NCI-H1436 (cell line): ENCODE measurements around the gene OR8J3.
"Not testable (repeated sequence)": the region's sequence is repeated elsewhere in the genome, so short reads cannot be mapped to it uniquely, and the experiment has no call there.

Experiments
- DNase-seq: peaks from one replicate; lab custom pipeline; 2025; lab: John Stamatoyannopoulos, UW

Gene OR8J3

GRCh38 chr11:56140151-56140661, at the start of gene OR8J3:
OR8J3 (minus strand) TSS chr11:56140201; CDS start chr11:56137718, 2,483 bp downstream.
- no peak for DNase-seq

- DNase-seq, result no peak
These were observed 48.6 kb upstream of the OR8J3 start for GRCh38 chr11:56188602-56189001.

GRCh38 chr11:56183459-56183858, 43.5 kb upstream of the OR8J3 start:
- DNase-seq, result no peak

- no peak for DNase-seq
These were observed 36.3 kb upstream of the OR8J3 start, which contains the start of gene OR5J2 for GRCh38 chr11:56176318-56176717. OR5J2 (plus strand) TSS chr11:56176618; CDS start chr11:56176618, 0 bp downstream.

GRCh38 chr11:56172256-56172830, 32.3 kb upstream of the OR8J3 start:
- DNase-seq, result no peak

- DNase-seq, result no peak
These were observed 23.8 kb upstream of the OR8J3 start for GRCh38 chr11:56163804-56164203.

GRCh38 chr11:56160217-56160616, 20.2 kb upstream of the OR8J3 start, which contains the start of gene OR8K5:
OR8K5 (minus strand) TSS chr11:56160317; CDS start chr11:56160317, 0 bp downstream.
- DNase-seq, result no peak

- no peak for DNase-seq
These were observed 12.3 kb upstream of the OR8J3 start for GRCh38 chr11:56152333-56152732.

GRCh38 chr11:56151376-56151775, 11.4 kb upstream of the OR8J3 start:
- DNase-seq, result no peak

GRCh38 chr11:56143681-56144080, 3.7 kb upstream of the OR8J3 start:
- not testable (repeated sequence) for DNase-seq

GRCh38 chr11:56122073-56122472, 17.9 kb downstream of the OR8J3 start, which contains the start of gene OR8H3:
OR8H3 (plus strand) TSS chr11:56122373; CDS start chr11:56122373, 0 bp downstream.
- DNase-seq, result no peak

- no peak for DNase-seq
These were observed 36.7 kb downstream of the OR8J3 start, which contains the start of gene OR8H2 for GRCh38 chr11:56103210-56103737. OR8H2 (plus strand) TSS chr11:56103687; CDS start chr11:56105043, 1,356 bp downstream.

GRCh38 chr11:56093008-56093407, 47.0 kb downstream of the OR8J3 start, which contains the start of gene OR8I2:
OR8I2 (plus strand) TSS chr11:56093308; CDS start chr11:56093308, 0 bp downstream.
- DNase-seq, result no peak

GRCh38 chr11:56089697-56090096, 50.3 kb downstream of the OR8J3 start:
- no peak for DNase-seq
